Epithelial cell of esophagus (primary cell): ENCODE measurements around the gene DYNC1LI1.

Experiments
- DNase-seq: peaks from one replicate; pipeline ENCODE4 v3.0.0; 2010; ENCODE audit warnings: low read depth
- H3K4me3 ChIP-seq: 2 replicates; pipeline ENCODE4 v1.5.1; 2011; ENCODE audit warnings: mild to moderate bottlenecking, low read length, control low read depth
- TF ChIP-seq, protein P1 (sequence below): IDR thresholded peaks from 2 replicates; pipeline ENCODE4 v1.5.1; 2011; ENCODE audit warnings: low read depth, mild to moderate bottlenecking, low read length, control low read depth, inconsistent platforms; ENCODE audit not compliant: insufficient read depth; ENCODE audit errors: missing control alignments

The DYNC1LI1 gene

GRCh38 chr3:32607522-32607921, 36.9 kb upstream of the DYNC1LI1 start:
- TF ChIP-seq, protein P1, sequence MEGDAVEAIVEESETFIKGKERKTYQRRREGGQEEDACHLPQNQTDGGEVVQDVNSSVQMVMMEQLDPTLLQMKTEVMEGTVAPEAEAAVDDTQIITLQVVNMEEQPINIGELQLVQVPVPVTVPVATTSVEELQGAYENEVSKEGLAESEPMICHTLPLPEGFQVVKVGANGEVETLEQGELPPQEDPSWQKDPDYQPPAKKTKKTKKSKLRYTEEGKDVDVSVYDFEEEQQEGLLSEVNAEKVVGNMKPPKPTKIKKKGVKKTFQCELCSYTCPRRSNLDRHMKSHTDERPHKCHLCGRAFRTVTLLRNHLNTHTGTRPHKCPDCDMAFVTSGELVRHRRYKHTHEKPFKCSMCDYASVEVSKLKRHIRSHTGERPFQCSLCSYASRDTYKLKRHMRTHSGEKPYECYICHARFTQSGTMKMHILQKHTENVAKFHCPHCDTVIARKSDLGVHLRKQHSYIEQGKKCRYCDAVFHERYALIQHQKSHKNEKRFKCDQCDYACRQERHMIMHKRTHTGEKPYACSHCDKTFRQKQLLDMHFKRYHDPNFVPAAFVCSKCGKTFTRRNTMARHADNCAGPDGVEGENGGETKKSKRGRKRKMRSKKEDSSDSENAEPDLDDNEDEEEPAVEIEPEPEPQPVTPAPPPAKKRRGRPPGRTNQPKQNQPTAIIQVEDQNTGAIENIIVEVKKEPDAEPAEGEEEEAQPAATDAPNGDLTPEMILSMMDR: no peak
- DNase-seq: peak; percentile 57

DNA sequence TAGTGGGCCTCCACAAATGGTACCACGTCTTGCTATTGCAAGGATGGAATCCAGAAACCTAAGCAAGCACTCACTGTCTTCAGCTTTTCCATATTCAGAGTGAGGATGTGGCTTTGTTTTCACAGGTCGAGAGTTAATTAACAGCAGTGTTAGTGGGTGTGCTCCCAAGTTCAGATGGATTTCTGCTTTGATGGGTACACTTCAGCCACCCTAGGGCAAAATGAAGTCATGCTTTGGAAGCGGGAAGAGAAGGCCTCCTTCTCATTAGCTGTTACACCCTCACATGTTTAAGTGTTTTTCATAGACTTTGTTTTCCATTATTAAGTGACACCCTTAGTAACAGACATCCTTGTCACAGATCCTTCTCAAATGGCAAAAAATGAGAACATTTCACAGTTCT, 36.3 kb upstream of the DYNC1LI1 start:
- TF ChIP-seq, protein P1: no peak
- DNase-seq: peak; percentile 56
- no peak overlapping the region for H3K4me3 ChIP-seq

More at GRCh38 chr3:32607522-32607921, 36.9 kb upstream of the DYNC1LI1 start:
- H3K4me3 ChIP-seq: no peak overlapping the region

DNA sequence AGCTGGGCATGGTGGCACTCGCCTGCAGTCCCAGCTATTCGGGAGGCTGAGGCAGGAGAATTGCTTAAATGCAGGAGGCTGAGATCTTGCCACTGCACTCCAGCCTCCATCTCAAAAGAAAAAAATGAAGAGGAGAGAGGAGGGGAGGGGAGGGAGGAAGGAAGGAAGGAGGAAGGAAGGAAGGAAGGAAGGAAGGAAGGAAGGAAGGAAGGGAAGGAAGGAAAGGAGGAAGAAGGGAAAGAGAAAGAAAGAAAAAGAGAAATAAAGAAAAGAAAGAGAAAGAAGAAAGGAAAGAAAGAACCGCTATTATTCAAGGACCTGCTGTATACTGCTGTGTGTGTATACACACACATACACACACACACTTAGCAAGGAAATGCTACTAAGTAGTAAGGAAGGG, 35.6 kb upstream of the DYNC1LI1 start:
- DNase-seq: no peak
- H3K4me3 ChIP-seq: no peak overlapping the region
- TF ChIP-seq, protein P1: no peak

- H3K4me3 ChIP-seq: no peak overlapping the region
- DNase-seq: no peak
- TF ChIP-seq, protein P1: no peak
Measured at GRCh38 chr3:32603064-32603463, 32.4 kb upstream of the DYNC1LI1 start.

DNA sequence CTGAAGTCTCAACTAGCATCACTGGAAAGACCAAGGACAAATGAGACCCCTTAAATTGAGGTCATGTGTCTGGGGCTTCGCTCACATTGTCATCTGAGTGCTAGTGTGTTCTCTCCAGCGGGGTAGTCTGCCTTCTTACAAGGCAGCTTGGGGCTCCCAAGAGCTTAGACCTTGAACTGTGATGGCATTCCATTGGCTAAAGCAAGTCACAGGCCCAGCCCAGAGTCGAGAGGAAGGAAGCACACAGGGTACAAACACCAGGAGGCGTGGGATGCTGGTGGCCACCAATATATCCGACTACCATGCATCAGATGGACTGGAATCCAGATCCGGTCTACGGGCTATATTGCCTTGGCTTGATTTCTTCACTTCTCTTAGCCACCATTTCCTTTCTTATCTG, 31.5 kb upstream of the DYNC1LI1 start:
- DNase-seq: no peak
- TF ChIP-seq, protein P1: no peak
- H3K4me3 ChIP-seq: no peak overlapping the region

DNA sequence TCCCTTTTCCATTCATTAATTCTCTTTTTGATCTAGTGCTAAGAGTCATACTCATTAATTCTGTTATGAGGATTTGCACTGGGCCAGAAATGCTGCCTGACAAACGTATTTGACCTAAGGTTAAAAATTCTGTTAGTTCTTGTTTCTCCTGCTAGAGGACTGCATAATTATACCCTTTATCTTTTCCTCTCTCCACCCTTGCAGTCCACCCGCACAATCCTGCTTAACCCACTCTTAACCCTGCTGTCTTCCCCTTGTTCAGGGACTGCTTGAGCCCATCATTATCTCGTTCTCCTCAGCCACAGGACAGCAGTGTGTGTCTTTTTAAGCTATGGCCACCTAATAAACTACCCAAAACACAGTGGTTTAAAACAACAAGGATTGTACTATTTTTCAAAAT, 31.1 kb upstream of the DYNC1LI1 start:
- no peak overlapping the region for H3K4me3 ChIP-seq
- no peak for DNase-seq
- TF ChIP-seq, protein P1: no peak

- H3K4me3 ChIP-seq: no peak overlapping the region
- TF ChIP-seq, protein P1: no peak
- no peak for DNase-seq
Measured at GRCh38 chr3:32597656-32598055, 27.0 kb upstream of the DYNC1LI1 start.
